ENCODE results near the gene WDR82. TPM values are rescaled to one million over a fixed set of nuclear protein-coding genes. Genes with fewer than 3 reads are reported as not detected.

WDR82 gene
- total RNA-seq, 1 donor from 2014 or later, result 105 TPM

GRCh38 chr3:52238193-52238760 lies 40.2 kb downstream of the WDR82 start:
- H3K4me1 Mint-ChIP-seq, result peaks cover 16% of the 10 kb centered on the region
- peak overlapping the region; percentile 62 for H3K27ac Mint-ChIP-seq
- DNase-seq (ENCODE audit: low spot score in 2 of 2, unreplicated experiment in 2 of 2), result no peak
- peak overlapping the region; percentile 93 for H3K4me3 Mint-ChIP-seq
- H3K27me3 Mint-ChIP-seq (ENCODE audit: low read depth), result no peaks in the 10 kb centered on the region
- TF ChIP-seq CTCF (IDR thresholded peaks at IDR 0.05; ENCODE audit: unreplicated experiment), result no peak
- H3K9me3 Mint-ChIP-seq, result no peaks in the 10 kb centered on the region
- no peaks in the 10 kb centered on the region for H3K36me3 Mint-ChIP-seq

GRCh38 chr3:52237657-52238172 lies 40.7 kb downstream of the WDR82 start:
- H3K27me3 Mint-ChIP-seq (ENCODE audit: low read depth), result no peaks in the 10 kb centered on the region
- H3K36me3 Mint-ChIP-seq, result no peaks in the 10 kb centered on the region
- no peaks in the 10 kb centered on the region for H3K9me3 Mint-ChIP-seq
- no peak for DNase-seq (ENCODE audit: low spot score in 2 of 2, unreplicated experiment in 2 of 2)
- TF ChIP-seq CTCF (IDR thresholded peaks at IDR 0.05; ENCODE audit: unreplicated experiment), result no peak
- H3K27ac Mint-ChIP-seq, result no peak overlapping the region
- peaks cover 16% of the 10 kb centered on the region for H3K4me1 Mint-ChIP-seq
- peak overlapping the region; percentile 93 for H3K4me3 Mint-ChIP-seq

- Mint-ChIP-seq H3K9me3 (no peaks in the 10 kb centered on the region), H3K4me3 (peak overlapping the region; percentile 41), H3K36me3 (no peaks in the 10 kb centered on the region), H3K27me3 (ENCODE audit: low read depth) (no peaks in the 10 kb centered on the region), H3K4me1 (peaks cover 16% of the 10 kb centered on the region), H3K27ac (no peak overlapping the region)
- DNase-seq (ENCODE audit: low spot score in 2 of 2, unreplicated experiment in 2 of 2), result no peak
- no peak for TF ChIP-seq CTCF (IDR thresholded peaks at IDR 0.05; ENCODE audit: unreplicated experiment)
Measured at GRCh38 chr3:52237006-52237656, 41.3 kb downstream of the WDR82 start.

- no peaks in the 10 kb centered on the region for H3K9me3 Mint-ChIP-seq
- peaks cover 16% of the 10 kb centered on the region for H3K4me1 Mint-ChIP-seq
- no peak for DNase-seq (ENCODE audit: low spot score in 2 of 2, unreplicated experiment in 2 of 2)
- no peak overlapping the region for H3K4me3 Mint-ChIP-seq
- no peaks in the 10 kb centered on the region for H3K27me3 Mint-ChIP-seq (ENCODE audit: low read depth)
- no peak overlapping the region for H3K27ac Mint-ChIP-seq
- TF ChIP-seq CTCF (IDR thresholded peaks at IDR 0.05; ENCODE audit: unreplicated experiment), result peak; percentile 24
- peaks cover 2% of the 10 kb centered on the region for H3K36me3 Mint-ChIP-seq
Measured at GRCh38 chr3:52236424-52236886, 42.0 kb downstream of the WDR82 start.

GRCh38 chr3:52234516-52235447 lies 43.7 kb downstream of the WDR82 start:
- H3K4me3 Mint-ChIP-seq, result no peak overlapping the region
- H3K27me3 Mint-ChIP-seq (ENCODE audit: low read depth), result no peaks in the 10 kb centered on the region
- peaks cover 11% of the 10 kb centered on the region for H3K4me1 Mint-ChIP-seq
- H3K36me3 Mint-ChIP-seq, result peaks cover 11% of the 10 kb centered on the region
- no peak for DNase-seq (ENCODE audit: low spot score in 2 of 2, unreplicated experiment in 2 of 2)
- H3K27ac Mint-ChIP-seq, result no peak overlapping the region
- no peaks in the 10 kb centered on the region for H3K9me3 Mint-ChIP-seq
- TF ChIP-seq CTCF (IDR thresholded peaks at IDR 0.05; ENCODE audit: unreplicated experiment), result no peak

Data from mesothelial cell of epicardium (in vitro differentiated cells).